ENCODE results near the gene SRPK1.
"Not testable (repeated sequence)": the region's sequence is repeated elsewhere in the genome, so short reads cannot be mapped to it uniquely, and the experiment has no call there.

SRPK1 gene

GRCh38 chr6:35929601-35930000, 8.7 kb upstream of the SRPK1 start:
- no peak for DNase-seq

- DNase-seq = no peak
These were observed 5.8 kb upstream of the SRPK1 start for GRCh38 chr6:35926509-35927215.

GRCh38 chr6:35925961-35926360, 5.1 kb upstream of the SRPK1 start:
- no peak for DNase-seq

- no peak for DNase-seq
These were observed 3.2 kb upstream of the SRPK1 start for GRCh38 chr6:35924146-35924545.

GRCh38 chr6:35922139-35922554, 1.2 kb upstream of the SRPK1 start:
- no peak for DNase-seq

GRCh38 chr6:35919827-35920751, 809 bp downstream of the SRPK1 start:
- peak; percentile 56 for DNase-seq

GRCh38 chr6:35919085-35919826, 1.6 kb downstream of the SRPK1 start:
- DNase-seq = peak; percentile 65

- DNase-seq = not testable (repeated sequence)
These were observed 4.0 kb downstream of the SRPK1 start for GRCh38 chr6:35916893-35917292.

- DNase-seq = no peak
These were observed 4.8 kb downstream of the SRPK1 start for GRCh38 chr6:35916056-35916455.

GRCh38 chr6:35914536-35914935, 6.4 kb downstream of the SRPK1 start:
- DNase-seq = no peak

GRCh38 chr6:35911871-35912653, 8.8 kb downstream of the SRPK1 start:
- peak; percentile 70 for DNase-seq

GRCh38 chr6:35909571-35909970, 11.3 kb downstream of the SRPK1 start:
- DNase-seq = not testable (repeated sequence)

GRCh38 chr6:35908753-35909401, 12.0 kb downstream of the SRPK1 start:
- not testable (repeated sequence) for DNase-seq

GRCh38 chr6:35907750-35908149, 13.1 kb downstream of the SRPK1 start:
- DNase-seq = no peak

- DNase-seq = peak; percentile 54
These were observed 14.4 kb downstream of the SRPK1 start for GRCh38 chr6:35906499-35906846.

- DNase-seq = no peak
These were observed 14.9 kb downstream of the SRPK1 start for GRCh38 chr6:35905841-35906498.

GRCh38 chr6:35905141-35905785, 15.6 kb downstream of the SRPK1 start:
- no peak for DNase-seq

- DNase-seq = no peak
These were observed 17.2 kb downstream of the SRPK1 start for GRCh38 chr6:35903679-35904078.

- DNase-seq = no peak
These were observed 20.4 kb downstream of the SRPK1 start for GRCh38 chr6:35900448-35900847.

- DNase-seq = no peak
These were observed 22.9 kb downstream of the SRPK1 start for GRCh38 chr6:35898003-35898402.

- no peak for DNase-seq
These were observed 23.4 kb downstream of the SRPK1 start for GRCh38 chr6:35897486-35897885.

All from HCEC 1CT (cell line).